HT-29 (cell line): ENCODE data around the gene TDRD7. TPM values are rescaled to one million over a fixed set of nuclear protein-coding genes. Genes with fewer than 3 reads are reported as not detected.

Experiments
- DNase-seq: peaks from one replicate; pipeline ENCODE4 v3.0.0-alpha.2; 2015; ENCODE audit warnings: low spot score
- total RNA-seq: library from RNA; depleted of rRNA; stranded (reverse); fragments of >200 nt; shearing (Covaris generic); gene quantifications from 2 replicates; pipeline ENCODE4 v1.2.3, GENCODE V29; 2014

TDRD7 gene
- total RNA-seq, 1 experiment from 2014 or later: 8.7 TPM

- peak; percentile 79 for DNase-seq
Observed at GRCh38 chr9:97386733-97387503, 25.0 kb upstream of the TDRD7 start.

GRCh38 chr9:97387504-97387886 lies 24.4 kb upstream of the TDRD7 start:
- DNase-seq: no peak

GRCh38 chr9:97387936-97388684 lies 23.8 kb upstream of the TDRD7 start:
- no peak for DNase-seq

- DNase-seq: no peak
Observed at GRCh38 chr9:97388721-97389238, 23.1 kb upstream of the TDRD7 start.

- DNase-seq: no peak
Observed at GRCh38 chr9:97389249-97389648, 22.6 kb upstream of the TDRD7 start.

- no peak for DNase-seq
Observed at GRCh38 chr9:97390791-97391406, 21.0 kb upstream of the TDRD7 start.

GRCh38 chr9:97394881-97395280 lies 17.0 kb upstream of the TDRD7 start:
- no peak for DNase-seq

- DNase-seq: no peak
Observed at GRCh38 chr9:97395745-97396144, 16.2 kb upstream of the TDRD7 start.

- DNase-seq: no peak
Observed at GRCh38 chr9:97396256-97396655, 15.6 kb upstream of the TDRD7 start.

- DNase-seq: no peak
Observed at GRCh38 chr9:97397220-97397619, 14.7 kb upstream of the TDRD7 start.

- peak; percentile 95 for DNase-seq
Observed at GRCh38 chr9:97398999-97399758, 12.7 kb upstream of the TDRD7 start.

- no peak for DNase-seq
Observed at GRCh38 chr9:97403746-97404316, 8.1 kb upstream of the TDRD7 start.

GRCh38 chr9:97405551-97405950 lies 6.3 kb upstream of the TDRD7 start:
- DNase-seq: no peak

- peak; percentile 39 for DNase-seq
Observed at GRCh38 chr9:97406620-97407177, 5.2 kb upstream of the TDRD7 start.

- no peak for DNase-seq
Observed at GRCh38 chr9:97408562-97408961, 3.3 kb upstream of the TDRD7 start.

GRCh38 chr9:97411440-97411788 lies 482 bp upstream of the TDRD7 start:
- no peak for DNase-seq

- DNase-seq: peak; percentile 26
Observed at GRCh38 chr9:97412626-97413385, 910 bp downstream of the TDRD7 start.

- DNase-seq: no peak
Observed at GRCh38 chr9:97413462-97413861, 1.6 kb downstream of the TDRD7 start.

GRCh38 chr9:97415146-97415545 lies 3.2 kb downstream of the TDRD7 start:
- DNase-seq: no peak

- no peak for DNase-seq
Observed at GRCh38 chr9:97418880-97419279, 7.0 kb downstream of the TDRD7 start.
